H1 (cell line): ENCODE data around the gene LPAR3. TPM values are rescaled to one million over a fixed set of nuclear protein-coding genes. Genes with fewer than 3 reads are reported as not detected.

Experiments used
- CTCF ChIA-PET: fragments of 300-600 bp; sonication (Branson Sonifier 250); formaldehyde crosslinking; loops from one replicate; lab custom pipeline; 2021; ENCODE audit not compliant: partially characterized antibody; lab: Charles Lee
- POLR2A ChIA-PET: fragments of 300-600 bp; sonication (Branson Sonifier 250); formaldehyde crosslinking; loops from one replicate; lab custom pipeline; 2021; ENCODE audit warnings: inconsistent platforms; ENCODE audit not compliant: partially characterized antibody; lab: Charles Lee
- DNase-seq, 2 experiments: peaks; one replicate each; pipeline versions ENCODE4 v3.0.0 to v3.0.0-alpha.2; 2010 to 2022; ENCODE audit warnings: low spot score in 2 of 2, low read depth in 1 of 2, mixed read lengths in 1 of 2
- FAIRE-seq: peaks from 2 replicates; lab custom pipeline; 2011; peaks lifted over from hg19 to GRCh38; lab: Jason Lieb, UNC
- H2AFZ ChIP-seq: 2 replicates; pipeline ENCODE4 v1.8.1; 2012; ENCODE audit warnings: low read length, inconsistent platforms
- H2AK5ac ChIP-seq: 2 replicates; pipeline ENCODE4 v1.6.1; 2013; ENCODE audit warnings: low read depth, low read length
- H2BK120ac ChIP-seq: replicated peaks from 2 replicates; pipeline ENCODE3; 2013; ENCODE audit warnings: low read depth, low read length, inconsistent platforms
- H2BK12ac ChIP-seq: 2 replicates; pipeline ENCODE4 v1.6.1; 2013; ENCODE audit warnings: low read depth, low read length
- H2BK15ac ChIP-seq: 2 replicates; pipeline ENCODE4 v1.6.1; 2013; ENCODE audit warnings: low read length
- H2BK20ac ChIP-seq: 2 replicates; pipeline ENCODE4 v1.6.1; 2013; ENCODE audit warnings: low read length
- H2BK5ac ChIP-seq: 2 replicates; pipeline ENCODE4 v1.6.1; 2013; ENCODE audit warnings: low read depth, low read length
- H3K14ac ChIP-seq: 2 replicates; pipeline ENCODE4 v1.6.1; 2013; ENCODE audit warnings: inconsistent platforms; ENCODE audit not compliant: insufficient read length
- H3K18ac ChIP-seq: 2 replicates; pipeline ENCODE4 v1.6.1; 2013; ENCODE audit warnings: low read length; ENCODE audit errors: extremely low read depth
- H3K23ac ChIP-seq: 2 replicates; pipeline ENCODE4 v1.6.1; 2013; ENCODE audit warnings: inconsistent platforms; ENCODE audit not compliant: insufficient read length
- H3K23me2 ChIP-seq: 2 replicates; pipeline ENCODE4 v1.6.1; 2013; ENCODE audit warnings: low read depth, low read length
- H3K27ac ChIP-seq: 2 replicates; pipeline ENCODE4 v1.6.1; 2011; ENCODE audit warnings: low read depth, low read length, inconsistent platforms
- H3K27me3 ChIP-seq, 4 experiments: replicated peaks in 1 of 4; 1 replicate in 1 of 4; 2 replicates in 3 of 4; pipeline versions ENCODE4 v1.6.1 to v1.8.1; 2011 to 2013; ENCODE audit warnings: low read length in 3 of 4, mild to moderate bottlenecking in 3 of 4, inconsistent platforms in 2 of 4, mixed read lengths in 2 of 4, moderate library complexity in 1 of 4; ENCODE audit not compliant: control insufficient read depth in 3 of 4, insufficient read depth in 3 of 4; ENCODE audit errors: extremely low read depth in 1 of 4
- H3K36me3 ChIP-seq, 4 experiments: 2 replicates each; pipeline versions ENCODE4 v1.6.1 to v1.8.1; 2011 to 2013; ENCODE audit warnings: mild to moderate bottlenecking in 4 of 4, low read length in 3 of 4, moderate library complexity in 2 of 4, control low read depth in 1 of 4, inconsistent platforms in 1 of 4; ENCODE audit not compliant: insufficient read depth in 4 of 4, control insufficient read depth in 2 of 4
- H3K4ac ChIP-seq: replicated peaks from 2 replicates; pipeline ENCODE3; 2013; ENCODE audit warnings: low read length, low read depth, mixed read lengths, inconsistent platforms; ENCODE audit not compliant: insufficient read length
- H3K4me1 ChIP-seq, 4 experiments: replicated peaks in 1 of 4; 1 replicate in 1 of 4; 2 replicates in 3 of 4; pipeline versions ENCODE4 v1.6.1 to v1.8.1; 2011 to 2013; ENCODE audit warnings: low read length in 3 of 4, inconsistent platforms in 2 of 4, mixed read lengths in 1 of 4; ENCODE audit not compliant: insufficient read depth in 4 of 4, control insufficient read depth in 3 of 4
- H3K4me2 ChIP-seq, 2 experiments: 2 replicates each; pipeline versions ENCODE4 v1.6.1 to v1.8.1; 2011 to 2013; ENCODE audit warnings: low read depth in 2 of 2, low read length in 2 of 2, control low read depth in 1 of 2, inconsistent platforms in 1 of 2, mild to moderate bottlenecking in 1 of 2; ENCODE audit not compliant: insufficient read depth in 1 of 2
- H3K4me3 ChIP-seq, 4 experiments: fragments of 200-600, 300-600 bp in 1 of 4; sonication (generic), shearing (Covaris generic), sonication (Bioruptor Twin) in 1 of 4; 2 replicates each; pipeline versions ENCODE4 v1.5.1 to v1.8.1; 2011 to 2016; ENCODE audit warnings: low read length in 4 of 4, low read depth in 3 of 4, control low read depth in 2 of 4, inconsistent platforms in 2 of 4, mild to moderate bottlenecking in 2 of 4, mixed read lengths in 1 of 4, moderate library complexity in 1 of 4; ENCODE audit not compliant: insufficient read depth in 2 of 4; ENCODE audit errors: extremely low read depth in 1 of 4
- H3K56ac ChIP-seq: replicated peaks from 2 replicates; pipeline ENCODE3; 2013; ENCODE audit warnings: low read depth, mild to moderate bottlenecking, mixed read lengths, low read length, inconsistent platforms; ENCODE audit not compliant: insufficient read length
- H3K79me1 ChIP-seq: 2 replicates; pipeline ENCODE4 v1.6.1; 2013; ENCODE audit warnings: low read depth, low read length, control low read depth
- H3K79me2 ChIP-seq, 2 experiments: 2 replicates each; pipeline versions ENCODE4 v1.6.1 to v1.8.1; 2012 to 2013; ENCODE audit warnings: low read length in 2 of 2, mild to moderate bottlenecking in 2 of 2, inconsistent platforms in 1 of 2; ENCODE audit not compliant: insufficient read depth in 2 of 2, control insufficient read depth in 1 of 2
- H3K9ac ChIP-seq, 4 experiments: replicated peaks in 1 of 4; 1 replicate in 1 of 4; 2 replicates in 3 of 4; pipeline versions ENCODE4 v1.6.1 to v1.8.1; 2011 to 2013; ENCODE audit warnings: low read depth in 3 of 4, low read length in 3 of 4, control low read depth in 2 of 4, mild to moderate bottlenecking in 2 of 4, moderate library complexity in 2 of 4, inconsistent platforms in 1 of 4; ENCODE audit errors: extremely low read depth in 1 of 4
- H3K9me3 ChIP-seq, 2 experiments: 2 replicates each; pipeline versions ENCODE4 v1.6.1 to v1.8.1; 2012 to 2013; ENCODE audit warnings: mild to moderate bottlenecking in 2 of 2, moderate library complexity in 2 of 2, control low read depth in 1 of 2, inconsistent platforms in 1 of 2, low read depth in 1 of 2, low read length in 1 of 2, mixed read lengths in 1 of 2; ENCODE audit not compliant: insufficient read depth in 2 of 2
- H4K20me1 ChIP-seq, 2 experiments: replicated peaks in 1 of 2; 2 replicates each; pipeline versions ENCODE3 to v1.8.1; 2011 to 2013; ENCODE audit warnings: inconsistent platforms in 2 of 2, low read length in 2 of 2, mild to moderate bottlenecking in 1 of 2; ENCODE audit not compliant: insufficient read depth in 2 of 2, control insufficient read depth in 1 of 2
- H4K5ac ChIP-seq: 2 replicates; pipeline ENCODE4 v1.6.1; 2013; ENCODE audit warnings: low read length, low read depth, mixed read lengths, inconsistent platforms; ENCODE audit not compliant: insufficient read length
- H4K8ac ChIP-seq: 2 replicates; pipeline ENCODE4 v1.8.0; 2013; ENCODE audit warnings: mild to moderate bottlenecking, moderate library complexity, low read length, inconsistent platforms; ENCODE audit not compliant: insufficient read depth; ENCODE audit errors: extremely low read depth
- H4K91ac ChIP-seq: replicated peaks from 2 replicates; pipeline ENCODE3; 2013; ENCODE audit warnings: low read length, mixed read lengths, inconsistent platforms; ENCODE audit not compliant: insufficient read length
- BACH1 ChIP-seq: IDR thresholded peaks from 2 replicates; pipeline ENCODE4 v1.6.1; 2012; ENCODE audit warnings: low read length, improper control_type of control experiment
- CBX5 ChIP-seq: fragments of 300-800, 300-1000 bp; sonication (generic); IDR thresholded peaks from 2 replicates; pipeline ENCODE4 v1.7.1; 2016; ENCODE audit warnings: antibody characterized with exemption, low read length, low read depth
- KDM5A ChIP-seq: fragments of 200-600 bp; IDR thresholded peaks from 2 replicates; pipeline ENCODE4 v1.7.1; 2012; ENCODE audit warnings: mild to moderate bottlenecking, low read length, inconsistent platforms, mixed read lengths
- NRF1 ChIP-seq: IDR thresholded peaks from 2 replicates; pipeline ENCODE4 v1.6.1; 2011; ENCODE audit warnings: mild to moderate bottlenecking, low read depth, low read length, improper control_type of control experiment
- RNF2 ChIP-seq: fragments of 200-900, 300-1000 bp; sonication (generic); IDR thresholded peaks from 2 replicates; pipeline ENCODE4 v1.7.1; 2016; ENCODE audit warnings: borderline replicate concordance, low read depth, mild to moderate bottlenecking, antibody characterized with exemption, low read length; ENCODE audit not compliant: poor library complexity, severe bottlenecking; ENCODE audit errors: missing control alignments
- SIX5 ChIP-seq: IDR thresholded peaks from 2 replicates; pipeline ENCODE4 v1.6.1; 2011; ENCODE audit warnings: mild to moderate bottlenecking, low read depth, low read length
- TBP ChIP-seq: IDR thresholded peaks from 2 replicates; pipeline ENCODE4 v1.6.1; 2011; ENCODE audit warnings: low read depth, low read length, improper control_type of control experiment
- WGBS, 2 experiments: shearing (Covaris generic) in 1 of 2; methylation state at CpG; one replicate each; pipeline versions ENCODE4 v1.1.6 to v1.1.7; 2013 to 2015; ENCODE audit warnings: low lambda C conversion rate in 2 of 2, mixed read lengths in 2 of 2, inconsistent platforms in 1 of 2, low coverage in 1 of 2, missing lambda C conversion rate in 1 of 2; ENCODE audit not compliant: insufficient replicate concordance in 2 of 2, insufficient coverage in 1 of 2, insufficient read length in 1 of 2; ENCODE audit errors: extremely low coverage in 1 of 2, missing lambda C conversion rate in 1 of 2; 5-methylcytosine and 5-hydroxymethylcytosine counted together
- polyA plus RNA-seq, 7 experiments: library from polyadenylated mRNA; depleted of rRNA in 3 of 7; stranded (reverse) in 5 of 7; unstranded in 2 of 7; fragments of >200 nt in 5 of 7; fragments of 200-250 nt in 2 of 7; gene quantifications; 1 replicate in 5 of 7; 2 replicates in 1 of 7; 4 replicates in 1 of 7; pipeline versions ENCODE4 v1.2.1 to v1.2.3, GENCODE V29; 2011 to 2013; ENCODE audit warnings: missing spikeins in 2 of 7, mixed read lengths in 2 of 7
- total RNA-seq: library from RNA; stranded (reverse); fragmentation: NEBNext Ultra II Directional; extraction: Animal tissue kit (Norgen Biotek cat#: 25700); gene quantifications from 2 replicates; pipeline ENCODE4 v1.2.1, GENCODE V29; 2021
- TF ChIP-seq, protein P1 (sequence below): IDR thresholded peaks from 2 replicates; pipeline ENCODE4 v1.6.1; 2012; ENCODE audit warnings: inconsistent platforms

Gene LPAR3
- total and polyA plus RNA-seq, 2 of the 8 experiments (the other 6 are each of a cell fraction or from before 2014, with no cell fraction given): 17.1 to 25.4 TPM

DNA sequence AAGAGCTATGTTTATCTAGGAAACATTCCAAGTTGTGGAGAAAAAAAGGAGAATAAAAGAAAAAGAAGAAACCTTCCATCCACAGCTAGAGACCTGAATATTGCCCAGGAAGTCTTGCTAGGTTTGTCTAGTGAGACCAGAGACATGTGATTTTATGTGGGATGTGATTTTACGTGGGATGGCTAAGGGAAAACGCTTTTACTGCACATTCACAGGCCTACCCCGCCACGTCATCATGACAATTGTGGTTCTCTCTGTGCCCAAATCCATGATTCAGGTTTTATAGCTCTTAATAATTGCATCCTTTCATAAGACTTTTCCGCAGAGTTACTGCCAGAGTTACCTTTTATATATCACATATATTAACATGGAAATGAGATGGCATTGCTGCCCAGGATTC, 116.4 kb downstream of the LPAR3 start:
- Histone ChIP-seq H3K27ac (no peak overlapping the region), H3K9ac (no peak overlapping the region), H3K79me2 (no peaks in the 10 kb centered on the region), H3K36me3 (no peaks in the 10 kb centered on the region), H3K27me3 (no peaks in the 10 kb centered on the region), H2BK12ac (no peak overlapping the region), H2BK15ac (no peak overlapping the region), H2BK20ac (no peak overlapping the region), H3K23me2 (no peaks in the 10 kb centered on the region), H3K18ac (no peak overlapping the region), H3K9me3 (no peaks in the 10 kb centered on the region; a peak in 1 of 4 replicates), H3K56ac (no peak overlapping the region), H3K23ac (no peak overlapping the region), H3K79me1 (no peaks in the 10 kb centered on the region), H3K14ac (no peak overlapping the region), H4K5ac (no peak overlapping the region), H3K4me2 (no peak overlapping the region), H4K91ac (no peak overlapping the region)
- CTCF ChIA-PET: interaction anchor here (0.6 to 9.5 kb wide), 18 partner anchors 10 to 834 kb away, joined by 3 to 164 read pairs (median 4); partner anchors contain the start of genes GNG5, LPAR3 and SPATA1
- no peak for DNase-seq
- TF ChIP-seq SIX5 (no peak), KDM5A (no peak), TBP (no peak), CBX5 (no peak), BACH1 (no peak), RNF2 (no peak), NRF1 (no peak)
- TF ChIP-seq, protein P1, sequence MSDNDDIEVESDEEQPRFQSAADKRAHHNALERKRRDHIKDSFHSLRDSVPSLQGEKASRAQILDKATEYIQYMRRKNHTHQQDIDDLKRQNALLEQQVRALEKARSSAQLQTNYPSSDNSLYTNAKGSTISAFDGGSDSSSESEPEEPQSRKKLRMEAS: no peak
- TF ChIP-seq, all 59 proteins: peak for 0
- Histone ChIP-seq H3K4ac (no peak overlapping the region), H2BK120ac (no peak overlapping the region), H3K4me1 (peaks cover 0 to 5% (median 3%) of the 10 kb centered on the region in 4 experiments; a peak in 5 of 7 replicates), H2AFZ (no peak overlapping the region), H4K8ac (no peak overlapping the region), H2BK5ac (no peak overlapping the region), H4K20me1 (no peaks in the 10 kb centered on the region), H3K4me3 (no peak overlapping the region), H2AK5ac (no peak overlapping the region)
- FAIRE-seq: no peak
- WGBS, 2 experiments: 95% methylated on average over 5 of the region's 5 CpGs; no CpG with 5 or more reads in 1 of the 2 experiments
- POLR2A ChIA-PET: no interaction called here
